ENCODE measurements around the gene SKAP1.
"Not testable (repeated sequence)": the region's sequence is repeated elsewhere in the genome, so short reads cannot be mapped to it uniquely, and the experiment has no call there.

SKAP1 gene

DNA sequence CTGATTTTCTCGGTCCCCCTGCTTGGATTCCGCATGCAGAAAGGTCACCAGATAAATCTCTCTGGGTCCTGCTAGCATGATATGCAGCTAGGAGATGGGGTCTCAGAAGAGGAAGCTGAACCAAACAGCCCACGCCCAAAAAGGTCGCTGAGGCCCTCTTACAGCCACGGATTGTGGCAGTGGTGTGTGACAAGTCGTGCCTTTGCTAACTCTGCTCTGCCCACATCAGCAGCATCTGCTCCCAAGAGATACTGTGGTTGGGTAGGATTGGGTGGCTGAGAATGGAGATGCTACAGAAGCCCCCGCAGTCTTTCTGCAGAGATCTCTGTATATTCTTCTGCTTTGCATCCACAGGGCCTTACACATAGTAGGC lies 15.2 kb upstream of the SKAP1 start:
- DNase-seq (ENCODE audit: low spot score): no peak

DNA sequence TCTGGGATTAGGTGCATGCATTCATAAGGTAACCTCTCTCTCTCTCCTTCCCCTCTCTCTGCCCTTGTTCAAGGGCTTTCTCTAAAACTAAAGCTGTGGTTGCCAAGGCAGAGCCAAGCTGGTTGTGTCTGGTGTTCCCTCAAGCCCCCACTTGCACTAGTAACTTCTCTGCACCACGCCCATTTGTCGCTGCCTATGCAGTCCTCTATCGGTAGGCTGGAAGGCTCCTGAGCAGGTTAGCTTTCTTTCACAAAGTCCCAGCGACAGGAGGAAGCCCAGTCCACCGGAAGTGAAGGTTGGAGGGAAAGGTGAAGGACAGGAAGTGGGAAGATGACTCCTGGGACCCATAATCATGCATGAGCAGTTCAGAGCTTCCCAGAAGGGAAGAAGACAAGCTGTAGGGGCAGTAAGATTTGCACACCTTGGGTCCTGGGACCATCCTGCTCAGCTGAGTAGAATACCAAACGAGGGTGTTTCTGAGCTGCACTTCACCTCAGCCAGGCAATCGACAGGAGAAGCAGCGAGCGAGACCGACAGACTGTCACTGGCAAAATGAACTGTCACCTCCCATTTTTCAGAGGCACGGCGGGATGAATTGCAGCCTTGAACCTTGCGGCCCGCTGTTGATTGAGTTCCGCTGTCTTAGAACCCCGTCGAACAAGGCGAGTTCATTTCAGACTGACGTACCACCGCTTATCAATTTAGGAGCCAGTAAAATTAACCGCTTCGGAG lies 14.7 kb upstream of the SKAP1 start:
- peak; percentile 41 for DNase-seq (ENCODE audit: low spot score)

DNA sequence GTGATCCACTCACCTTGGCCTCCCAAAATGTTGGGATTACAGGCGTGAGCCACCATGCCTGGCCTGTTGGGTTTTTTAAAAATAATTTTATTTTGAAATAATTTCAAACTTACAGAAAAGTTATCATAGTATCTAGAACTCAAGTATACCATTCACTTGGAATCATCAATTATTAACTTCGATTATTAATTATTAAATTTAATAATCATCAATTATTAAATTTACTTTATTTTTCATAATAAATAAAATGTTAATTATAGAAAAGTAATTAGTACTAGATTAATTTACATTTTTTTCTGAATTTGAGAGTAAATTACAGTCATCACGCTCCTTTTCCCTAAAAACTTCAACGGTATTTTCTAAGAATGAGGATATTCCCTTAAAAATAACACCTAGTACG lies 13.7 kb upstream of the SKAP1 start:
- DNase-seq (ENCODE audit: low spot score): no peak

DNA sequence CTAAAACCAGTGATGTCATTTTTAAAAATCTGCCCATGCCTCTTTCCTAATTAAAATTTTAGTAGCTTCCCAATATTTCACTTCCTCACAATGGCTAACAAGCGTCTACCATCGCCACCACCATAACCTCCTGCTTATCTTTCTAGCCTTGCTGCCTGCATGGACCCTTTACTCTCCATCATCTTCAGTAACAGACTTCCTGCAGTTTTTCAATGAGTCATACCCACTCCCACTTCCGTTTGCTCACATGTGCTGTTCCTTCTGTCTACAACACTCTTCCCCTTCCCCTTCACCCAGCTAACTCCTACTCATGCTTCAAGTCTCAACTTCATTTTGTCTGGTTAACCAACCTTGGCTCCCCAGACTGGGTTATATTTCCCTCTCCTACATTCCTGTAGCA lies 12.8 kb upstream of the SKAP1 start:
- DNase-seq (ENCODE audit: low spot score): peak; percentile 24

DNA sequence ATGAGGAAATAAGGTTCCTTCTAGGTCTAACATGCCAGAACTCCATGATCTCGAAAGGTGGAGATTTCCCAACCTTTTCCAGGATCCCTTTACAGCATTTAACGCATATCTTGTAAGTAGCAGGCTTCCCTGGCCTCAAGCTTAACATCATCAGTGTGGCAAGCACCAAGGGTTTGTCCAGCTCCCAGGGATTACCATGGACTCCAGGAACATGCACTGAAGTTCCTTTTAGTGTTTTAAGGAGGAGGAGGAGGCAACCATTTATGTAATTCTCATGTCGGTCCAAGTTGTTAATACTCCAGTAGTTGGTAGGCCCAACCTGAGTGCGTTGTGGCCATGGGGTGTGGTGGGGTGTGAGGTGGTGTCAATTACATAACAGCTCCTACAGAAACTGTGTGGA lies 11.8 kb upstream of the SKAP1 start:
- DNase-seq (ENCODE audit: low spot score): no peak

DNA sequence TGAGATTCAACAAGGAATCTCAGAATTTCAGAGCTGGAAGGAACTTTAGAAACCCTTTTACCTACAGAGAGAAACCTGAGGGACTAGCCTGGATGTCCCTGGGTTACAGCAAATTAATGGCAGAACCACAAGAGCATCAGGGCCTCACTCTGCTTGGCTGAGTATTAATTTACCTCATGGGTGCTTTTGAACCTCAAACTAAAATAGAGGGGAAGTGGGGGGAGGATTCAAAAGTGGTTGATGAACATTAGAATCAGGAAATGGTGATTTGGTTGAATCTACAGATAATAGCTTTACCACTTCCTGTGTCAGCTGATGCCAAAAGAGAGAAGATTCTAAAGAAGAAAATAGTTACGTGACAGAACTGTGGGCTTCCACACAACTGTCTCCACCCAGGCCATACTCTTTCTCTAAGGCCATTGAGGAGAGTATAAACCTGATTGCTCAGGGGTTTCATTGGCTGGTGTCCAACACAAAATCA lies 11.3 kb upstream of the SKAP1 start:
- DNase-seq (ENCODE audit: low spot score): peak; percentile 86

DNA sequence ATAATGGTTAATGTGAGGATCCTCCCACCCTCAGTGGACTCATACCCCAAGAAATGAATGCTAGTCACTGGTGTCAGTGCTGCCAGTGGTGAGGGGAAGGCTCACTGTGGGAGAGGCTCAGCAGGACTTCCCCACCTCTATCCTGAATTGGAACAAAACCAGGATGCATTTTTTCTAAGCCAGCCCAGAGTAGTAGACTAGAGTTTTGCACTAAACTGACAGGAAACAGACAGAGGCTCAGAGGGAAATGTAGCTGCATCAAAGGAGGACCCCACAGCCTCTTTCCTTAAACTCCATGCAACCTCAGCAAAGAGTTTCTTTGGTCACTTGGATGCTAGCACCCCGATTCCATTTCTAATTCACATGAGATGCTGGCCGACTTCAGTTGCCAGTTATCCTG lies 10.7 kb upstream of the SKAP1 start:
- no peak for DNase-seq (ENCODE audit: low spot score)

DNA sequence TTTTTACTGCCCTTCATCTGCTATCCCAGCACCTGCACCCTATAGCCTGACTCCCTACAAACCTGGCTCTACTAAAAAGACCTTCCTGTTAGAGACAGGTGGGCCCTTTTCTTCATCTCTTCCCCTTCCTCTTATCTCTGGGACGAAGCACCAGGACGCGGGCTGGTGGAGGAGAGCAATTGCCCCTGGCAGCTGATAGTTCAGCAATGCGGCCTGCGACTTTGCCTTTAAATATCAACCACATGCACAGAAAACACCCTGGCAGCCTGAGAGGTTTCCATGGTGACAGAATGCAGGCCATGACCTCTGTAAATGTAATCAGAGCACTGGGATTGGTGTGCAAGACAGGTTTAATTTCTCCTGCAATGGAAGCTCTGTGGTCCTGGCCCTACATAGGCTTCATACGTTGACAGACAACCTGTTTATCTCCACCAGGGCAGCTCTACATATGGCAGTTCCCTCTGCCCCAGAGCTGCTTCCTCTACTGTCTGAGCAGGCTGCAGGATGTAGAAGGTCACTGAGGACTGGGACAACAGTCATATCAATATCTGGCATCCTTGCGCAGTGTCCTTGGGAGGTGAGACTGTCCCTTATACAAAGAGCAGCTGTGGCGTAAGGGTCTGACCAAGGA lies 10.0 kb upstream of the SKAP1 start:
- peak; percentile 81 for DNase-seq (ENCODE audit: low spot score)

DNA sequence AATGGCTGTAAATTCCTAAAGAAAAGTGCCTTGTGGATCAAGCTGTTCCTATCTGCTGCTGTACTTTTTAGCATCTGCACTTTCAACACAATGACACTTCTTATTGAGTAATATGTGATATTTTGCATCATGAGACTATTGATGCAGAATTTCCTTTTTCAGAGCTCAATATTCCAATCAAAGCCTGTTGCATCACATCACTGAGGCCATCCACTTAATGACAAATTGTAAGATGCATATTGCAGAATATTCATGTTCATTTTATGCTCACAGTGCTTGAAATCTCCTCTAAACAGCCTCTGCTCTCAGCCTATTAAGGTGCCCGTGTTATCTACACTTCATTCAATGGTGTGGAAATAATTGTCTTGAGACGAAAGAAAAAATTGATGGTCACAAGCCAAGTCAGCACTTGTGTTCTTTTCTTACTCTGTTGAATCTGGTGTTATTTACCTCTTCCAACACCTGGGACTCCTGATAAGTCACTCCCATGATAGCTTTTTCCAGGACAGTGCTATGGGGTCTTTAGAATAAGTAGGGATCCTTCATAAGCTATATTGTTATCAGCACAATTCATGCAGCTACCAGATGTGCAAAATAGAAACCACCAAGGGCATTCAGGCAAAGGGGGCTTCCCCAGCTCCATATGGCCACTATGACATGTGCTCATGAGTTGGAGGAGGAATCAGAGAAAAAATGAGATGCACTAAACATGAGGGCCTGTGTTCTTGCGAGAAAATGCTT lies 9.3 kb upstream of the SKAP1 start:
- DNase-seq (ENCODE audit: low spot score): peak; percentile 37

DNA sequence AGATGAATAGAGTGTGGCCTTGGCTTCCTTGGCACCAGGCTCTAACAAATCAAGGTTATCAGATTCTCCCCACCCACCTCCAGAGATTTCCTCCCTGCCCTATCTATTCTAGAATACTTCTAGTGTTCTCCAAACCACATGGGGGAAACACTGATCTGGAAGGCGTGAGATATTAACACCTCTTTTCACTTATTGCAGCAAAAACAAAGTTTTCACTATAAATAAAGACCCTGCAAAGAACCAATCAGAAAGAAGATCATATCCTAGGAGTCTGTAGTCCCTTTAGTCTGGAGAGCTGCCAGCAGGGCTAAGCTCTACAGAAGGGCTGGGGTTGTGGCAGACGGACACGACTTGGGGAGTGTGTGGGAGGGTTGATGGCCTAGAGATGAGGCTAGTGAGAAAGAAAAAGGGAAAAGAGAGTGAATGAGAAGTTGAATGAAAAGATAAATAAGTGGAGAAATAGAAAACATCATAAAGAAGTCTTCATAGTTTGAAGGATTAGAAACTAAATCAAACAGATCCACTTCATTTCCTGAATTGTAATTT lies 8.6 kb upstream of the SKAP1 start:
- no peak for DNase-seq (ENCODE audit: low spot score)

DNA sequence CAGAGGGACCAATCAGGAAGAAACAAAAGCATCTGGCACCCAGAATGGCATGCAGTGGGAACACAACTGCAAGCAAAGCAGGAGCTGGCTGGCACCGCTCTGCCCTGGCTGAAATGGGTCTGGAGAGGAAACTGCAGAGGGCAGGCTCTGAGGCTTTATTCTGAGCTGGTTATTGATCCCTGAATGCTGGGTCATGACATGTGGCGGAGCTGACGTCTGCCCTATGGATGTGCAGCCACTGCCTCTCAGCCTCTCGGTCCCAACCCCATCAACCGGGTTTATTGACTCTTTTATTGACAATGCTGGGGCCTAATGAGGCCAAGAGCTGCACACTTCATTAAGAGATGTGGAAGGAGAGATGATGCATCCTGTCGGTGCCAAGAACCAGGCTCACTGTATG lies 3.9 kb upstream of the SKAP1 start:
- DNase-seq (ENCODE audit: low spot score): no peak

DNA sequence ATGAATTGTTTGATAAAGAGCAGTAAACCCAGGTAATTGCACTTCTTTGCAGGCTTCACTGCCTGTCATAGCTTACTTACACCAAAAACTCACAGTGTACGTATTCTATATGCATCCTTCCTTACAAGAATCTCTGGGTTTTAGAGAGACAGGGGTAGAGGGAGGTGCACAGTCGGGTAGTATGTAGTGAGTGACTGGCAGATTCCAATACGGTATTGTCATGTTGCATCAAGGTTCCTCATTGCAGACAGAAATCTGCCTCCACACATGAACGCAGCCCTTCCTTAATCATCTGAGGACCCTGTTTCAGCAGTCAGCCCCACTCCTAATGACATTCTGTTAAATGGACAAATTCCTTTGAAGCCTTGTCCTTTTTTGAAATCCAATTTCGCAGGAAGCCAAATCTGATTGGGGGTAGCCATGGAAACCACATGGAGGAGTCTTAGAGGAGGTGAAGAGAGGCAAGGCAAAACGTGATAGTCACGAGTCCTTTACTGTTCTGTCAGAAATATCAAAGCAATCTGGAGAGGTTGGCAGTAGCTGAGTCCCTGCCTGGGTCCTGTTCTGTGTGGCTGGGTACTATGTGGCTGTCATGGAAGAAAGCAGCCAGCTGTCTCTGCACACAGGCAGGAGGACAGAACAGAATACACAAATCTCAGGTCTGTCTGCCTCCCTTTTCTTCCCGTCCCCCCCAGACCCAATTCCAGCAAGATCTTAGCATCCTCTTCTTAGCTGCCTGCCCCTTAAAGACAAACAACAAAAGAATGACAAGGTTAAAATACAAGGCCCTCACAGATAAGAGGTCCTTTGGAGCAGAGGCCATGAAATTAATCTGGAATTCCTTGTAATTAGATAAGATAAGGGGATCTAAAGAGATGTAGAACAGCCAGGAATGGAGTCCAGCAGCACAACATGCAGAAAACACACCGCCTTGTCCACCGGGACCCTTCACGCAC lies 3.1 kb upstream of the SKAP1 start:
- DNase-seq (ENCODE audit: low spot score): no peak

DNA sequence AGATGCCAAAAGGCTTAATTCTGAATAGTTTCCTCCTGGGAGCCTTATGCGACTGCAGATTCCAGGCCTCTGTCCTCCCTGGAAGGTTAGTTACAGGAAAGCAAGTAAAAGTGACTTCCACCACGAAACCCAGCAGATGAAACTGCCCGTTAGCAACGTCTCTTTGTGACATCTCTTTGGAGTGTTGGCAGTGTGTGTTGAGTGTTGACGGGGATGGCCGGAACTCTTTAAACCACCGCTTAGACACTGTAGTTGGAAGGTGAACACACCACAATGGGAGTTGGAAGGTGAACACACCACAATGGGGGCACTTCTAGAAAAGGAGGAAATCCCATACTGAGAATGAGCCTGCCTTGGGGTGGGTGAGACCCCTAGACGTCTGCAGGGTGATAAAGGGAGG lies 858 bp downstream of the SKAP1 start:
- DNase-seq (ENCODE audit: low spot score): peak; percentile 56

DNA sequence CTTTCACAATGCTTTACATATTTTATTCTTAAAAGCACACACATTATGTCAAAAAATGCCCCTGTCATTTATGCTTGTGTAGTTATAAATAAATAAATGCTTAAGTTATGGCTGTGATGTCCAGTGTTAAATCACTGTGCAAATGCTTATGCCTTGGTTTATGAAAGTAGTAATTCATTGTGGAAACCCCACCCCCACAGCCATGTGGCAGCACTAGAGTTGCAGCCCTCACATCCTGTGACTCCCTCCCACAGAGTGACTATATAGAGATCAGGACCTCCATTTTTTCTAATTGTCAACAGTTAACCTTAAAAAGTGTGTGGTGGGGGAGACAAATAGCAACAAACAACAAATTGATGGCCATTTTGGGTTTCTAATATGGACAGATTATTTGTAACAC lies 2.4 kb downstream of the SKAP1 start:
- peak; percentile 74 for DNase-seq (ENCODE audit: low spot score)

DNA sequence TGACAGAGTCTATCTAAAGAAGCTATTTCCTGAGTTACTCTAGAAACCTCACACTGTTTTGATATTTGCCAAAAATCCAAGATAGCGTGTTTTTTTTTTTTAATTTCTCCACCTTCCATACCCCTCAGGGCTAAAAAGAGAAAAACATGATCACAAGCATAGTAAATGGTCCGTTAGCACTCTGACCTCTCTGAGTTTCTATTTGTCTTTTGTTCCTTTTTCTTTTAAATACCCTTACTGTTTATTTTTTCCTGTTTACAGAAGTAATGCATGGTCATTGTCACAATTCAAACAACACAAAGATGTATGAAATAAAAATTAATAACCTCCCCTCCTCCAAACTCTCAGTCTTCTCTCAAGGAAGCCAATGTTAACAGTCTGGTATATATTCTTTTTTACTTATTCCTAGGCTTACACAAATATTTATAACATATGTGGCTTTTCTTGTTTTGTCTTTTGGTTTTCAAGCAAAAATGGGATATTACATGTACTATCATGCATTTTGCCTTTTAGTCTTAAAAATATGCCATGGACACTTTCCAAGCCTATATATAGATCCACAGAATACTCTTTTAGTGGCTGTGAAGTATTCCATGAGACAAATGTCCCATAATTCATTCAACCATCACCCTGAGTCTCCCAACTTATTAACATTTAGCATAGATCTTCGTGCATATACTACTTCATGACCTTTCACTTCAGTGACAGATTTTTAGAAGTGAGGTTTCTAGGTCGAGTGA lies 3.1 kb downstream of the SKAP1 start:
- no peak for DNase-seq (ENCODE audit: low spot score)

DNA sequence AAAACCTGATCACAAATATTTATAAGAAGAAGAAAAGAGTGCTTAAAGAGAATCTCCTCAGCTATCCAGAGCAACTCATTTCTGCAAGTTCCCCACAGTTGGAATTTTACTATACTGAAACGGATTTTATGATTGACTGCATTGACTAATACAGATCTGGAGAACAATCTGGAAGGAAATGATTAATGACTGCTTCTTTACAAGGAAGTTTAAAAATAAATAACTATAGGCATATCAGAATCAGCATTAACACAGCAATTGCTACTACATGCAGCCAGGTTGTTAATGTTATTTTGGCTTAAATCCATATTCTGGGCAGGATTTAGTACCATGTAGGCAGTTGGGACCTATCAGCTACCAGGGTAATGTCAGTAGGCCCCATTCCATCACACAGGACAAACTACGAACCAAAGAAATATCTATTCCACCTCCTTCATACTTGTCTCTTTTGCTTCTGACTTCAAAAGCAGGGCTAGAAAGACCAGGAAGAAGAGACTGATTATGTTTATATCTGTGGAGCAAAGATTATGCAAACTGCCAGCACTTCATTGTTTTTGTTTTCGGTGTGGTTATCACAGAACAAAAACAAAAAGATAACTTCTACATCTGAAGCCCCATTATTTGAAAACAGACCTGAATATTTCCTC lies 3.9 kb downstream of the SKAP1 start:
- no peak for DNase-seq (ENCODE audit: low spot score)

DNA sequence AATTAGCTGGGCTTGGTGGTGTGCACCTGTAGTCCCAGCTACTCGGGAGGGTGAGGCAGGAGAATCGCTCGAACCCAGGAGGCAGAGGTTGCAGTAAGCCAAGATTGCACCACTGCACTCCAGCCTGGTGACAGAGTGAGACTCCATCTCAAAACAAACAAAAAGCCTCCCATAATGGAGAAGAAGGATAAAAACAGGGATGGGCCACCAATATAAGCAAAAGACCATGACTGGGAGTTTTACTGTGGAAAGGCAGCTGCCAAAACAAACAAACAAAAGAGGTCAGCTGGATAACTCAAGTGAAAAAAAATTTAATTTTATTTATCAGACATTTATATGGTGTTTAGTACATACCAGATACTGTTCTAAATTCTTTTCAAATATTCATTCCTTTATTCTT lies 8.0 kb downstream of the SKAP1 start:
- DNase-seq (ENCODE audit: low spot score): not testable (repeated sequence)

DNA sequence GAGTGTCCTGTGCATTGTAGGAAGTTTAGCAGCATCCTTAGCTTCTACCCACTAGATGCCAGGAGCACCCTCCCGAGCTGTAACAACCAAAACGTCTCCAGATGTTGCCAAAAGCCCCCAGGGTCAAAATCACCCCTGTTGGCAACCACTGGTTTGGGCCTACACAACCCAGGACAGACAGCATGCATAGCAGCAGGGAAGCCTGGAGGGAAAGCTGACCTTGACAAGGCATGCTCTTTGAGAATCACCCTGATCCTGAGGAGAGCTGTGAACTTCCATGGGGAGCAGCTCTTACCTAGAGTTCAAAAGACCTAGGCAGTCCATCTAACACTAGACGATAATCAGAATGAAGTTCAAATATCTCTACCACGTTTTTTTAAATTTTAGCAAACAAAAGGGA lies 9.2 kb downstream of the SKAP1 start:
- no peak for DNase-seq (ENCODE audit: low spot score)

DNA sequence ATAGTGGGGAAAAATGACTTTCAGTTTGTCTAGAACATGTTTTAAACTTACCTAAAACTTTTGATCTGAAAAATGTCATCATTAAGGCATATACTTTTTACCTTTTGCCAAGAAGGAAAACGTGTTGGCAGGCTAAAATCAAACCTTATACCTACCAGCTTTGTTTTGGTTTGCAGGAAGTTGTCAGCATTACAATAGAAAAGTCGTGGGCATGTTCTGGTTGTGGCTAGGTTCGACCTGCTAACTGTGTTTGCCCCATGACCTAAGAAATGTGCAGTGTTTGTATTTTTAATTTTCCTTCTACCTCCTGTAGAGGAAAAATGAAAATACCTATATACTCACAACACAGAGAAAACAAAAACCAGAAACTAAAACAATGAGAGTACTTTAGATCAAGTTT lies 13.0 kb downstream of the SKAP1 start:
- peak; percentile 26 for DNase-seq (ENCODE audit: low spot score)

DNA sequence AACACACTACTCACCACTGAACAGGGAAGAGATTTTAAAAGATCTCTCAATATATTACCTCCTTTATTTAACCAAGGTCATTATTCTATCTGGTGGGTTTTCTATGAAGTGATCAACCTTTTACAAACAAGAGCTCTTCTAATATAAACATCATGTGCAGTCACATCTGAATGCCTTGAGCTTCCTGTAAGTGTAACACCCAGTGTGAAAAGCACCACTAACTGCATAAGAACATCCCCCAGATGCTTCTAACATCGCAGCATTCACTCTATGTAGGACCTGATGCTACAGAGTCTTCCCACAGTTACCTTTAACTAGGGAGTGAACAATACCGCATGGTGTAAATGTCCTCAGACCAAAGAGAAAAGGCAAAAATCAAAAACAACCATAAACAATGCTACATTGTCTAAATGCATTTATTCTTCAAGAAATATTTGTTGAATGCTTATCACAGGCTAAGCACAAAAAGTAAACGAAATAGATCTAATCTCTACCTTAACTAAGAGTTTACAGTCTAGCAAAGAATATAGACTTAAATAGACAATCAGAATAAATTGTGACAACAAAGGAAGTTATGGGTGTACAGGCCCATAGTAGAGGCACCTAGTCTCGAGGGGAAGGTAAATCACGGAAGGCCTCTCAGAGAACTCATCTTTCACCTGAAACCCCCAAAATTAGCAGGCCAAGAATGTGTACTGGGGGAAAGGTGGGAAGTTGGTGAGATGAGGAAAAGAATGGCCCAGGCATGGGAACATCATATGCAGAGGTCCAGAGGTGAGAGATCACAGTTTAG lies 16.2 kb downstream of the SKAP1 start:
- peak; percentile 36 for DNase-seq (ENCODE audit: low spot score)

Measured in CD4-positive, alpha-beta T cell treated with Interleukin-2 at 100 ng/mL for 4 hours (primary cell).